Parathyroid adenoma (tissue), 2 donors: Measurements from ENCODE around the gene TUT7.

Source experiments
- H2AFZ ChIP-seq: fragments of 300-600 bp; sonication (generic); one replicate; pipeline ENCODE4 v1.7.0; 2017; ENCODE audit warnings: antibody characterized with exemption, mild to moderate bottlenecking
- H3K27ac ChIP-seq: fragments of 300-600 bp; sonication (generic); one replicate; pipeline ENCODE4 v1.7.0; 2017
- H3K27me3 ChIP-seq: fragments of 300-600 bp; sonication (generic); one replicate; pipeline ENCODE4 v1.7.0; 2017; ENCODE audit warnings: low read length; ENCODE audit not compliant: control insufficient read depth, insufficient read depth
- H3K36me3 ChIP-seq: fragments of 300-600 bp; sonication (generic); one replicate; pipeline ENCODE4 v1.7.0; 2017; ENCODE audit warnings: low read length; ENCODE audit not compliant: control insufficient read depth, insufficient read depth
- H3K4me1 ChIP-seq: fragments of 300-600 bp; sonication (generic); one replicate; pipeline ENCODE4 v1.7.0; 2017; ENCODE audit warnings: control low read depth
- H3K4me2 ChIP-seq: fragments of 300-600 bp; sonication (generic); one replicate; pipeline ENCODE4 v1.7.0; 2017; ENCODE audit warnings: low read length
- H3K4me3 ChIP-seq: fragments of 300-600 bp; sonication (generic); one replicate; pipeline ENCODE4 v1.7.0; 2017; ENCODE audit warnings: low read depth, low read length
- H3K79me2 ChIP-seq: fragments of 300-600 bp; sonication (generic); one replicate; pipeline ENCODE4 v1.7.0; 2017; ENCODE audit warnings: control low read depth
- H3K9ac ChIP-seq: fragments of 300-600 bp; sonication (generic); one replicate; pipeline ENCODE4 v1.7.0; 2017; ENCODE audit warnings: mild to moderate bottlenecking
- H3K9me3 ChIP-seq: fragments of 300-600 bp; sonication (generic); one replicate; pipeline ENCODE4 v1.7.0; 2017; ENCODE audit warnings: low read length; ENCODE audit not compliant: control insufficient read depth
- TF ChIP-seq, protein P1 (sequence below): fragments of 300-600 bp; sonication (generic); IDR thresholded peaks from one replicate; pipeline ENCODE4 v1.7.0; 2017; ENCODE audit warnings: antibody characterized with exemption, mild to moderate bottlenecking
- donor health status: primary hyperparathyroidism.

The TUT7 gene

GRCh38 chr9:86285261-86285660 lies 68.9 kb downstream of the TUT7 start:
- H3K4me1 ChIP-seq = no peaks in the 10 kb centered on the region
- H3K9ac ChIP-seq = no peak overlapping the region
- H3K27me3 ChIP-seq = no peaks in the 10 kb centered on the region
- TF ChIP-seq, protein P1, sequence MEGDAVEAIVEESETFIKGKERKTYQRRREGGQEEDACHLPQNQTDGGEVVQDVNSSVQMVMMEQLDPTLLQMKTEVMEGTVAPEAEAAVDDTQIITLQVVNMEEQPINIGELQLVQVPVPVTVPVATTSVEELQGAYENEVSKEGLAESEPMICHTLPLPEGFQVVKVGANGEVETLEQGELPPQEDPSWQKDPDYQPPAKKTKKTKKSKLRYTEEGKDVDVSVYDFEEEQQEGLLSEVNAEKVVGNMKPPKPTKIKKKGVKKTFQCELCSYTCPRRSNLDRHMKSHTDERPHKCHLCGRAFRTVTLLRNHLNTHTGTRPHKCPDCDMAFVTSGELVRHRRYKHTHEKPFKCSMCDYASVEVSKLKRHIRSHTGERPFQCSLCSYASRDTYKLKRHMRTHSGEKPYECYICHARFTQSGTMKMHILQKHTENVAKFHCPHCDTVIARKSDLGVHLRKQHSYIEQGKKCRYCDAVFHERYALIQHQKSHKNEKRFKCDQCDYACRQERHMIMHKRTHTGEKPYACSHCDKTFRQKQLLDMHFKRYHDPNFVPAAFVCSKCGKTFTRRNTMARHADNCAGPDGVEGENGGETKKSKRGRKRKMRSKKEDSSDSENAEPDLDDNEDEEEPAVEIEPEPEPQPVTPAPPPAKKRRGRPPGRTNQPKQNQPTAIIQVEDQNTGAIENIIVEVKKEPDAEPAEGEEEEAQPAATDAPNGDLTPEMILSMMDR = no peak
- no peak overlapping the region for H2AFZ ChIP-seq
- H3K36me3 ChIP-seq = no peaks in the 10 kb centered on the region
- H3K4me3 ChIP-seq = no peak overlapping the region
- no peaks in the 10 kb centered on the region for H3K9me3 ChIP-seq
- no peak overlapping the region for H3K4me2 ChIP-seq
- H3K27ac ChIP-seq = no peak overlapping the region
- H3K79me2 ChIP-seq = peaks cover 2% of the 10 kb centered on the region

DNA sequence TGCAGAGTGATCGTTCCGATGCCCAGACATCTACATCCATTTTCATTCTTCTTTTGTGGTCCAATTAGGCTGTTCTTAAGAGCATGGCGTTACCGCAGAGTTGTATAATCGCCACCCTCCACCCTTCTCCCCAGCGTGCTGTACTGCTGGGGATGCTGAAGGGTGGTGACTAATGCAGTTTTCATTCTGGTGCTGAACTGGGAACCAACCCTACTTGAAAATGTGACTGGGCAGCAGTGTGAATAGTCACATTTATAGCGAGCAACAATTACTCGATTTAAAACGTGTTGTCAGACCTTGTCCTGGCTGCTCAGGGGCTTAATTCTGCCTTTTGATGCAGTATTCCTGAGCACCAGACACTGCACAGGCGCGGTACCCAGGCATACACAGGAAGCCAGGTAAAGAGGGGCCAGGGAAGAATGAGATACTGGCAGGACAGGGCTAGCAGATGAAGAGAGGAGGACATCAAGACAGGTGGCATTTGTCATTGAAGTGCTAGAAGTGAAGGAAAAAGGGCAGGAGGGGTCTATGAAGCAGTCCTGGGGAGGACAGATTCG lies 71.2 kb downstream of the TUT7 start:
- TF ChIP-seq, protein P1 = no peak
- Histone ChIP-seq H3K27me3 (no peaks in the 10 kb centered on the region), H3K9ac (no peak overlapping the region), H3K4me3 (peak overlapping the region; percentile 90), H2AFZ (peak overlapping the region; percentile 97), H3K4me2 (peak overlapping the region; percentile 85), H3K36me3 (no peaks in the 10 kb centered on the region), H3K4me1 (no peaks in the 10 kb centered on the region), H3K9me3 (no peaks in the 10 kb centered on the region), H3K79me2 (peaks cover 9% of the 10 kb centered on the region), H3K27ac (peak overlapping the region; percentile 88)

- peak within 1 kb of the TSS; percentile 88 for H3K27ac ChIP-seq
- TF ChIP-seq, protein P1 = no peak
- H3K9me3 ChIP-seq = no peaks in the 10 kb centered on the region
- no peaks in the 10 kb centered on the region for H3K4me1 ChIP-seq
- H2AFZ ChIP-seq = peak within 1 kb of the TSS; percentile 97
- H3K4me3 ChIP-seq = peak within 1 kb of the TSS; percentile 90
- no peaks in the 10 kb centered on the region for H3K27me3 ChIP-seq
- H3K9ac ChIP-seq = peak within 1 kb of the TSS; percentile 19
- peaks cover 9% of the 10 kb centered on the region for H3K79me2 ChIP-seq
- no peaks in the 10 kb centered on the region for H3K36me3 ChIP-seq
- peak within 1 kb of the TSS; percentile 85 for H3K4me2 ChIP-seq
Measured at GRCh38 chr9:86282077-86282978, 71.9 kb downstream of the TUT7 start, which contains the start of gene ISCA1. TSS of gene ISCA1 (minus strand) at chr9:86282538. CDS start at chr9:86282458, 80 bp downstream.

DNA sequence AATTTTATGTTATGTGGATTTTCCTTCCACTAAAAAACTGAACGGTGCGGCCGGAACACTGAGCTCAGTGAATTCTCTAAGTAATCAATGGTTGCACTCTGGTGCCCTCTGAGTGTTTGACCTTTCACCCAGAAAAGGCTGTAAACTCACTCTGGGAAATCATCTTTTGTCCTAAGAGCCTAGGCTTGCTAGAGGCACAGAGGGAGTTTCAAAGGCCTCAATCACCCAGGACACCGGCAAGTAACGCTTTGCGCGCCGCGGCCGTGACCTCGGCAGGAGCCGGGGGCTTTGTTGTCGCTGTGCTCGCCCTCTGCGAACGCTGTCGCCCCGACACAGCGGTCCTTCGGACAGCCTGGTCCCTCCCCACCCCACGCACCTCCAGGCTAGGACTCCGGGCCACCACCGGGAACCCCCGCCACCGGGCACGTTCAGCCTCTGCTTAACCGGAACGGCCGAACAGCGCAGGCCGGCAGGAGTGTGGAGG lies 72.6 kb downstream of the TUT7 start:
- peak overlapping the region; percentile 19 for H3K9ac ChIP-seq
- no peaks in the 10 kb centered on the region for H3K36me3 ChIP-seq
- H2AFZ ChIP-seq = peak overlapping the region; percentile 97
- H3K4me2 ChIP-seq = peak overlapping the region; percentile 85
- H3K4me3 ChIP-seq = peak overlapping the region; percentile 90
- TF ChIP-seq, protein P1 = no peak
- H3K27me3 ChIP-seq = no peaks in the 10 kb centered on the region
- H3K9me3 ChIP-seq = no peaks in the 10 kb centered on the region
- H3K79me2 ChIP-seq = peaks cover 9% of the 10 kb centered on the region
- H3K27ac ChIP-seq = peak overlapping the region; percentile 88
- no peaks in the 10 kb centered on the region for H3K4me1 ChIP-seq
